D721Med (cell line): Measurements from ENCODE around the gene PRPH2.

Experiments
- DNase-seq: peaks from one replicate; pipeline ENCODE4 v3.0.0; 2011; ENCODE audit warnings: low spot score; ENCODE audit not compliant: insufficient read length
- FAIRE-seq: peaks from 2 replicates; lab custom pipeline; 2011; peaks lifted over from hg19 to GRCh38; lab: Jason Lieb, UNC
- CTCF ChIP-seq: IDR thresholded peaks from 2 replicates; pipeline ENCODE4 v1.5.1; 2012; ENCODE audit warnings: mild to moderate bottlenecking, control low read depth; ENCODE audit not compliant: insufficient read depth; ENCODE audit errors: missing control alignments

The PRPH2 gene

DNA sequence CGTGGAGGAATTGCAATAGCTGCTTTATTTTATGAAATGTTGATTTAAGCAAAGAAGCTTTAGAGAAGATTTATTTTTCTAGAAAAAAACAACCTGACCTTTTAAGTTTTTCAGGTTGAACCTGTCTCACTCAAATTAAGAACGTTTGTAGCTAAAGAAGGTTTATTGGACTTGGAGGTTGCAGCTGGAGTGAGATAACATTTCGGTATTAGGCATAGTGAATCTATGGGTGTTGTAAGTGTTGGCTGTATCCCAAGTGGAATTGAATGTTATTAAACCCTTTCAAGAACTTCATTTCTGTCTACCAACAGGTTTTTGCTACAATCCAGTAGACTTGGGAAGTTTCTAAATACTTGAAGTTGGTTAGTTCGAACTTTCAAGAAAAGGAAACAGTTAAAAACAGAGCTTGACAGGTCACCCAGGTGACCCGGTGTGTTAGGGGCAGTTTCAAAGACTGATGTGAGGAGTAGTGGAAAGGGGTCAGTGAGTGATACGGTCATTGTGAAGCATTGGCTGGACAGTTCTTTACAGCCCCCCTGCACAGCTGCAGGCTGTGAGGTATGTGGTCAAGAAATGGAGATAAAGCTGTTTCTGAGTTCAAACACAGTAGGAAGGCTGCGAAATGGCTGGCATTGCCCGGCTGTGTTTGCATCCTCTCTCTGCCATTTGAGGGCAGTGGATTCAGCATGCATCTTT lies 26.0 kb upstream of the PRPH2 start:
- TF ChIP-seq CTCF: no peak
- FAIRE-seq: no peak
- no peak for DNase-seq

GRCh38 chr6:42746463-42747391 lies 24.3 kb upstream of the PRPH2 start:
- FAIRE-seq: no peak
- peak; percentile 78 for DNase-seq
- TF ChIP-seq CTCF: no peak

GRCh38 chr6:42745640-42746462 lies 23.5 kb upstream of the PRPH2 start, which contains the start of gene TBCC:
Gene TBCC (minus strand): TSS chr6:42746103. CDS start chr6:42746073, 30 bp downstream.
- peak; percentile 96 for DNase-seq
- TF ChIP-seq CTCF: no peak

DNA sequence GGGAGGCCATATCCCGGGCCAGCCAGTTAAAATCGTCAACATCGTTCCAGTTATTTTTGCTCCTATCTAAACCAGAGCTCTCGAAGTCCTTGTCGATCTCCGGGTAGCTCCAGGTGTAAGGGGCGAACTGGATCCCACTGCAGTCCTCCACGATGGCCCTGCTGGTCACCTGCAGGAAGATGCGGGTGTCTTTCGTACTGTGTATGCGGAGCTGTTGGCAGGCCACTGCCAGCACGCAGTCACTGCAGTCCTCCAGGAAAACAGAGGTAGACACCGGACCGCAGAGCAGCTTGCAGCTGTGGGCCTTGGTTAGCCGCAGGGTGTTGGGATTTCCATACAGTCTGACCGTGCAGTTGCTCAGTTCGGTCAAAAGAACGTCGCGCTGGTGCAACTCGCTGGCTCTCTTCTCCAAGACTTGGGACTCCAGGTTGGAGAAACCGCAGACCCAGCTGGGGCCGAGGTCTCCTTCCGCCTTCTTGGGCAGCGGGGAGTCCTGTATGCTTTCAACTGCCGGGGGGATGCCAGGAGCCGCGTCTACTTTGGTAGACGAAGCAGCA lies 22.8 kb upstream of the PRPH2 start:
- no peak for TF ChIP-seq CTCF
- no peak for DNase-seq
- no peak for FAIRE-seq

More at GRCh38 chr6:42745640-42746462, 23.5 kb upstream of the PRPH2 start, which contains the start of gene TBCC:
- no peak for FAIRE-seq

DNA sequence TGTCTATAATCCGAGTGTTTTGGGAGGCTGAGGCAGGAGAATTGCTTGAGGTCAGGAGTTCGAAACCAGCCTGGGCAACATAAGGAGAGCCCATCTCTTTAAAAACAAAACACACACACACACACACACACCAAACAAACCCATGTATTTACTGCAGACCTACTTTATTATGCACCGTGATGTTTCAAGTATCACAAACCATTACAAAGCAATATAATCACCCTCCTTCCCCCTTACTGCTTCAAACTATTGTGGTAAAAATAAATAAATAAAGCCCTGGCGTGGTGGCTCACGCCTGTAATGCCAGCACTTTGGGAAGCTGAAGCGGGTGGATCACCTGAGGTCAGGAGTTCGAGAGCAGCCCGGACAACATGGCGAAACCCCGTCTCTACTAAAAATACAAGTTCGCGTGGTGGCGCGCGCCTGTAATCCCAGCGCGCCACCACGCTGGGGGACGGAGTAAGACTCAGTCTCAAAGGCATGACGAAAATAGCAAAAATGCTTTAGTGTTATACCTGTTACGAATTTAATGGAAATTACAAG lies 22.0 kb upstream of the PRPH2 start:
- no peak for FAIRE-seq
- DNase-seq: no peak
- peak; percentile 25 for TF ChIP-seq CTCF

DNA sequence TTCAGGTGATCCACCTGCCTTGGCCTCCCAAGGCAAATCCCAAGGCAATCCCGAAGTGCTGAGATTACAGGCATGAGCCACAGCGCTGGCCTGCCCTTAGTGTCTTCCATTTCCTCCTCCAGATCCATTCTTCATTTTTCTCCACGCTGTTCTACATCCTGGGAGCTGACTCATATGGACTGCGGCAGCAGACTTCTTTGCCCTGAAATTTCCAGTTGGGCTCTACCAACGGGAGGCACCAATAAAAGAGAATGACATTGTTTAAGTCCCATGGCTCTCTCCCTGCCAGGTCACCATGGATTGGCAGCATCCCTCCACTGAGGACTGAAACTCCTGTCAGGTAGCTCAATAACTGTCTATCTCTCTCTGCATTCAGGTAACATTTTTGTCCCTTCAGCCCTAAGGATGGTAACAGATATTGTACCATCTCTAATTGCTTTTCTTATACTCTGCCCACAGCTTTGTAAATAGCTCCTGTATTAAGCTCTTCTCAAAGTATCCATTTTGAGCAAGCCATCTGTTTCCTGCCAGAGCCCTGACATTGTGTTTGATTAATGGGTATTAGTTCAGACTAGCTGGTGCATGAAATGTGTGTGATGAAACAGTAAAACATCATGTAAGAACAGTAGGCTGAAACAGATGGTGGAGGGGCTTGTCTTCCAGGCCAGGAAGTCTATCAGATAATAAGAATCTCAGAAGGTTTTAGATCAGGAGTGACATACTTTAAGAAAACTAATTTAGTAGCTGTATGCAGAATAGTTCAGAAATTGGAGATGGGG lies 19.9 kb upstream of the PRPH2 start:
- TF ChIP-seq CTCF: no peak
- DNase-seq (peak; percentile 66), FAIRE-seq (peak; percentile 92)
